Myometrial cell (primary cell): ENCODE results near the gene CEBPZ. TPM values are rescaled to one million over a fixed set of nuclear protein-coding genes. Genes with fewer than 3 reads are reported as not detected.

Source experiments
- total RNA-seq: library from RNA; depleted of rRNA; stranded (reverse); fragments of >200 nt; gene quantifications from 2 replicates; pipeline ENCODE4 v1.2.3, GENCODE V29; 2015

CEBPZ gene
- 13.0 and 31.7 TPM in 2 replicates for total RNA-seq

GRCh38 chr2:37231241-37232130 is at the start of gene CEBPZ, which contains the start of gene NDUFAF7:
TSS of gene CEBPZ (minus strand) at chr2:37231596. CDS start at chr2:37231567, 29 bp downstream.
TSS of gene NDUFAF7 (plus strand) at chr2:37231658. CDS start at chr2:37231706, 48 bp downstream.

DNA sequence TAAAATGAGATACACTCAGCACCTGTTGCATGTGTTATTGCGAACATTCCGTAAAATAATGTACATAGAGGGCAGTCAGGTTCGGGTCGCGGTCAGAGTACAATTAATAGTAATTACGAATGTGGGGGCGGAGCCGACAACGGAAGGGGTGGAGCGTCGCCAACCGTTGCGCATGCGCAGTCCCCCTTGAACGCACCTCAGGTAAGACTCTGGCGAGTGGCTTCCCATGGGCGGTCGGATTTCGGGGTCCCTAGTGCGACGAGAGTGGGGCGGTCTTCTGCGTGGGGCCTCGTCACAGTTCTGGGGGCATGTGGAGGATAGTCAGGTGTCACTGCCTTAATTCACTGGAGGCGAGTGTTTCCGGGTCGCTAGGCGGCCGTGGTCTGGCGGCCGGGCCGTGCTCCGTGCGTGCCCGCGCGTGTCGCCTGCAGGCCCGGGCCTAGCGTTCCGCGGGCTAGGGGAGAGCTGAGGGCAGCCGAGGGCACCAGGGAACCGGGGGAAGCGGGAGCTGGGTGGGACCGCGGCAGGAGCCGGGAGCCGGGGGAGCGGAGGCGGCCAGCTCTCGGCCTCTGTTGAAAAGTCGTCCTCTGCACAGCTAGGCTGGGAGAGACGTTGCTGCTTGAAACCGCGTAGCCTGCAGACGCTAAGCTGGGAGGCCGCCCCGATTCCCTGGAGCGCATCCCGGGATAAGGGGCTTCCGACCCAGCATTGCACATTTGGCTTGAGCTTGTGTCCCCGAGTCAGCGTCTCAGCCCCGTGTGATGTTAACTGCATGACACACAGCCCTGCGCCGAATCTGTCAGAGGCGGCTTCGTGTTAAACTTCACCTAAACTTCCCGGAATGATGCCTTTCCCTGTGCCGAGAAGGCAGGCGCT is 34.8 kb downstream of the CEBPZ start, which contains the start of gene CEBPZOS:
TSS of gene CEBPZOS (plus strand) at position 177 of the 876 bp plus-strand sequence. CDS start 3,209 bp downstream, outside the sequence.

DNA sequence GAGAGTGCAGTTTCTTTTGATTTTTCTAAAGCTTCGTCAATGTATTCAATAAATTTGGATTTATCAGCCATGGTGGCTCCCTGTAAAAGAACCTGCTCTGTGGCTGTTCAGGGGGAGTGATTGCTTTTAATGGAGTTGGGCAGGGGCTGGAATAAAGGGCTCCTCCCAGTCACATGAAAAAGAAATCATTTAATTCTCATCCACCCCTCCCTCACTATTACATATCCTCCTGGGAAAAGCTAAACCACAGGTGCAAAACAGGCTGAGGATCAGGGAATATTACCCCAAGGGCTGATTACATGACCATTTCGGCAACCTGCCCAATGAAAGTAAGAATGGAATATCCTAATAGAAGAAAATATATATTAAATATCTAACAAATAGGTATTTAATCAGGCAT is 42.8 kb downstream of the CEBPZ start, which contains the start of gene SULT6B1:
TSS of gene SULT6B1 (minus strand) at position 101 of the 400 bp plus-strand sequence. CDS start at position 71, 30 bp downstream.

DNA sequence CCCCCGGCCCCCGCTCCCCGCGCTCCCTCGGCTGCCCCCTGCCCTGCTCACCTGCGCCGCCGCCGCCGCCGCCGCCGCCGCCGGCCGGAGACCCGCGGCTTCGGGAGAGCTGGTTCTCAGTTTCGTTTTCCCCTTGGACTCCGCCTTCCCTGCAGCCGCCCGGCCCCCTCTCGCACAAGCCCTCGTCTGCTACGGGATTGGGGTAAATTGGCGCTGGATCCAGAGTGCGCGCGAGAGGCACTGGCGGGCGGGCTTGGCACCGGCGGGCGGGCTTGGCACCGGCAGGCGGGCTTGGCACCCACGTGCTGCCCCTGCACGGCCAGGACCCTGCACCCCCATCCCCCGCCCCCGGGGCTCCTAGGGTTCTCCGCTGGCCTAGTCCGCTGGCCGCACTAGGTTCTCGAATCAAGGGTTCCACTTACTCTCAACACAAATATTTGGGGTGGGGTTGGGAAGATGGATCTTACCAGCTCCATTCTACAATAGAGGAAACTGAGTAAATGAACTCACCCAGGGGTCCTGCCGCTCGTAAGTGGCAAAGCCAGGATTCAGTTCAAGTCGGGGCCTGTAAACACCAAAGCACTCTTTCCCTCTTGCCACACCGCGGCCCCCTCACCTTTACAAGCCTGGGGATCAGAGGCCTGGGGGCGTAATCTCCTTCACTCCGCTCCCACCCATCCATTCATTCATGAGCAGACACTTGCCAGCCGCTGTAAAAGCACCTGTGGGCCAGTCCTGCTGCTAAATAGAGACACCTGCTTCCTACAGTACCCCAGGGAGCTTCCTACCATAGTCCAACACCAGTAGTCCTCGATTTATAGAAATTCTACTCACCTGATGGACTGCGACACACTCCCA is 74.3 kb downstream of the CEBPZ start, which contains the start of gene EIF2AK2:
TSS of gene EIF2AK2 (minus strand) at position 124 of the 858 bp plus-strand sequence. CDS start 9,174 bp downstream, outside the sequence.

Other genes starting within 250 kb of the CEBPZ start
- gene HEATR5B, start 147.2 kb downstream of the CEBPZ start, total RNA-seq = 7.8 and 11.9 TPM in 2 replicates
- gene GPATCH11, start 147.1 kb downstream of the CEBPZ start, total RNA-seq = 4.6 and 8.5 TPM in 2 replicates
- gene EIF2AK2, start 74.6 kb downstream of the CEBPZ start, total RNA-seq = 15.6 and 27.6 TPM in 2 replicates
- not detected in 2 replicates for gene SULT6B1, start 42.9 kb downstream of the CEBPZ start, total RNA-seq
- 21.3 and 47.0 TPM in 2 replicates for gene CEBPZOS, start 35.1 kb downstream of the CEBPZ start, total RNA-seq
- gene NDUFAF7, start 62 bp upstream of the CEBPZ start, total RNA-seq = 17.5 and 18.5 TPM in 2 replicates
- gene PRKD3, start 93.2 kb upstream of the CEBPZ start, total RNA-seq = 36.6 and 47.7 TPM in 2 replicates
- 21.3 and 22.5 TPM in 2 replicates for gene QPCT, start 113.0 kb upstream of the CEBPZ start, total RNA-seq